Measurements from ENCODE around the gene CAMKK1. TPM values are rescaled to one million over a fixed set of nuclear protein-coding genes. Genes with fewer than 3 reads are reported as not detected.

CAMKK1 gene
- total RNA-seq, 4 donors from 2014 or later, result 2.6 to 37.6 (median 6.4) TPM

DNA sequence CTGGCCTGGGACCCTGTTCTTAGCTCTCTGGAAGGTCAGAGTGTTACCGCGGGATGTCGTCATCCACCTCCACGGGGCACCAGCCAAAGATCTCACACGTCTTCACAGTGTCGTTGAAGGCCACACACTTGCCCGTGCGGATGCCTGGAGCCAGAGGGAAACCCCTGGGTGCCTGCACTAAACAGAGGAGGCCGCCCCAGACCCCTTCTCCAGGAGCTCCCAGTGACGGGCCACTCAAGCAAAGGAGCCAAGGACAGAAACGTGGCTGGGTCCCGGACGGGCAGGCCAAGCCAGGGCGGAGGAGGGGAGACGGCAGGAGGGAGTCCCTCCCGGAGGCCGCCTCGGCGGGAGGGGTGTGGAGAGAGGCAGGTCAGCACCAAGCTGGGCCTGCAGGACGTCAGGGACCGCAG, 11.0 kb upstream of the CAMKK1 start:
- Histone ChIP-seq H3K9me3 (no peaks in the 10 kb centered on the region), H3K4me3 (no peak overlapping the region), H3K27me3 (no peaks in the 10 kb centered on the region), H3K27ac (no peak overlapping the region), H3K36me3 (no peaks in the 10 kb centered on the region), H3K4me1 (no peaks in the 10 kb centered on the region)
- TF ChIP-seq CTCF (IDR thresholded peaks at IDR 0.05), result no peak
- TF ChIP-seq POLR2A (IDR thresholded peaks at IDR 0.05), result no peak
- intact Hi-C loops (cut with DNase I; ENCODE audit: low total_unique reads), result no loop called here
- no peak for DNase-seq

DNA sequence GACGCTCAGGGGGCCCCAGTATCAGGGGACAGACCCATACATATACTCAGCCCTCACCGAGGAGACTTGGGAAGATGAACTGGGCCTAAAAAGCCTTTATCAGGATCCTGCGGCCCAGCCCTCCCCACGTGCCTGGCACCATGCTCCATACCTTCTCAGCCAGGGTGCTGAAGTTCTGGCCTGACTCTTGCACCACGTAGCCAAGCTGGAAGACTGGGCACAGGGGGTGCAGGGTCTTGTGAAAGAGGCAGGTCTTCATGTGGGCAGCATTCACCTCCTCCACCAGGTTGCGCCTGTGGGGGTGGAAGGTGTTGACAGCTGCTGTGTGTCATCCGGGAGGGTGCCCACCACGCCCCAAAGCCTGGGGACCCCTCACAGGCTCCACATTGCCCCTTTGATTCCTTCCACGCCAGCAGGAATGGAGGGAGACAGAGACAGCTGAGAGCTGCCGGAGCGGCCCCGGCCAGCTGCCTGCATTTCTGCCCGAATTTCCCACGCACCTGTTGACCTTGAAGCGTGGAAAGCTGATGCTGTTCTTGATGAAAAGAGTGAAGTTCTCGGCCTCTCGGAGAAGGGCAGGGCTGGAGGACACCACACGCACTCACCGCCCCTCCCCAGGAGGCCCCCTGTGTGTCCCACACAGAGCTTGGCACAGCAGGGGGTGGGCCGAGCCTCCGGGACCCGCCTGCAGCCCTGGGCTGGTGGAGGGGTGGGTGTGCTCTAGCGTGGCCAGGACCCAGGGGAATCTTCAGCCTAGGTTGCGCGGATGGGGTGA, 10.4 kb upstream of the CAMKK1 start:
- TF ChIP-seq POLR2A (IDR thresholded peaks at IDR 0.05), result no peak
- TF ChIP-seq CTCF (IDR thresholded peaks at IDR 0.05), result no peak
- Histone ChIP-seq H3K4me1 (no peaks in the 10 kb centered on the region), H3K27me3 (no peaks in the 10 kb centered on the region), H3K4me3 (no peak overlapping the region), H3K9me3 (no peaks in the 10 kb centered on the region), H3K36me3 (no peaks in the 10 kb centered on the region), H3K27ac (no peak overlapping the region)
- no peak for DNase-seq
- intact Hi-C loops (cut with DNase I; ENCODE audit: low total_unique reads), result no loop called here

- Histone ChIP-seq H3K27ac (no peak overlapping the region), H3K36me3 (no peaks in the 10 kb centered on the region), H3K4me3 (no peak overlapping the region), H3K9me3 (no peaks in the 10 kb centered on the region), H3K4me1 (no peaks in the 10 kb centered on the region), H3K27me3 (no peaks in the 10 kb centered on the region)
- intact Hi-C loops (cut with DNase I; ENCODE audit: low total_unique reads), result no loop called here
- TF ChIP-seq CTCF (IDR thresholded peaks at IDR 0.05), result no peak
- no peak for DNase-seq
These were observed 7.8 kb upstream of the CAMKK1 start for GRCh38 chr17:3900646-3901045.

- intact Hi-C loops (cut with DNase I; ENCODE audit: low total_unique reads), result no loop called here
- Histone ChIP-seq H3K4me1 (no peaks in the 10 kb centered on the region), H3K27ac (no peak overlapping the region), H3K36me3 (no peaks in the 10 kb centered on the region), H3K9me3 (no peaks in the 10 kb centered on the region), H3K27me3 (no peaks in the 10 kb centered on the region), H3K4me3 (no peak overlapping the region)
- no peak for TF ChIP-seq POLR2A (IDR thresholded peaks at IDR 0.05)
- no peak for TF ChIP-seq CTCF (IDR thresholded peaks at IDR 0.05)
- no peak for DNase-seq
These were observed 4.9 kb upstream of the CAMKK1 start for GRCh38 chr17:3897731-3898130.

DNA sequence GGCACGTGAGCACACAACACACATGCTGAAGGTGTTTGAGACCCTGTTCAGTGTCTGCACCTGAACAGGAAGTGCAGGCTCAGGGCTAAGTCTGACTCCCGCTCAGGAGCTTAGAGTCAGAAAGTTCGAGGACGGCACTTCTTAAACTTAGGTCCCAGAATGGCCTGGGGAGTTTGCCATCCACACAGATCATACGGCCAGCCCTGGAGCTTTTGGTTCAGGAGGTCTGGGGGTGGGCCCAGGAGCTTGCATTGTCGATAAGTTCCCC, 4.0 kb upstream of the CAMKK1 start:
- H3K9me3 ChIP-seq, result no peaks in the 10 kb centered on the region
- H3K4me1 ChIP-seq, result no peaks in the 10 kb centered on the region
- DNase-seq, result no peak
- no peak for TF ChIP-seq CTCF (IDR thresholded peaks at IDR 0.05)
- no peak for TF ChIP-seq POLR2A (IDR thresholded peaks at IDR 0.05)
- intact Hi-C loops (cut with DNase I; ENCODE audit: low total_unique reads), result no loop called here
- no peak overlapping the region for H3K27ac ChIP-seq
- H3K36me3 ChIP-seq, result no peaks in the 10 kb centered on the region
- H3K27me3 ChIP-seq, result no peaks in the 10 kb centered on the region
- H3K4me3 ChIP-seq, result no peak overlapping the region
